HPDE6-E6E7 (cell line): Measurements from ENCODE around the gene CCDC187.
"Not testable (repeated sequence)": the region's sequence is repeated elsewhere in the genome, so short reads cannot be mapped to it uniquely, and the experiment has no call there.

ENCODE experiments used
- DNase-seq: peaks from one replicate; pipeline ENCODE4 v3.0.0; 2011; ENCODE audit warnings: missing footprints; ENCODE audit errors: extremely low spot score

The CCDC187 gene

DNA sequence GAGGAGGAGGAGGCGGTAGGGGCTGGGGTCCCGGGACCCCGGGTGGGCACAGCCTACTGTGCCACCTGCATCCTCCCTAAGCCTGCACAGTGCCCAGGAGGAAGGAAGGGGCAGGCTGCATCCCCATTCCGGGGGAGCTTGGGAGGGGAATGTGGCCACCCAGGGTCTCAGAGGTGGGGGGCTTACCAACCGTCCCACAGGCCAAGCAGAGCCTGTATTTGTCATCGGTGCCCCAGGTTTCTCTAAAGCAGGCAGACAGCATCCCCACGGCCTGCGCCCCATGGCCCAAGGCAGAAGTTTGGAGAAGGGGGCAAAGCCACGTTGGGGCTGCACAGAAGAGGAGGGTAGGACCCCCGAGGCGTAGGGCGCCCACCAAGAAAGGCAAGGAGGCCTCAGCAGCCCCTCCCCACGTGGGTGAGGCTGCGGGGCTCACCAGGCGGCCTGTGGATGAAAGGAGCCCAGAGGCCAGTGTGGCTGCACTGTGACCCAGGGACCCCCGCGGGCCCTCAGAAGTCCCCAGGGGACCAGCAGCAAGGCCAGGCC lies 22.9 kb upstream of the CCDC187 start:
- no peak for DNase-seq

DNA sequence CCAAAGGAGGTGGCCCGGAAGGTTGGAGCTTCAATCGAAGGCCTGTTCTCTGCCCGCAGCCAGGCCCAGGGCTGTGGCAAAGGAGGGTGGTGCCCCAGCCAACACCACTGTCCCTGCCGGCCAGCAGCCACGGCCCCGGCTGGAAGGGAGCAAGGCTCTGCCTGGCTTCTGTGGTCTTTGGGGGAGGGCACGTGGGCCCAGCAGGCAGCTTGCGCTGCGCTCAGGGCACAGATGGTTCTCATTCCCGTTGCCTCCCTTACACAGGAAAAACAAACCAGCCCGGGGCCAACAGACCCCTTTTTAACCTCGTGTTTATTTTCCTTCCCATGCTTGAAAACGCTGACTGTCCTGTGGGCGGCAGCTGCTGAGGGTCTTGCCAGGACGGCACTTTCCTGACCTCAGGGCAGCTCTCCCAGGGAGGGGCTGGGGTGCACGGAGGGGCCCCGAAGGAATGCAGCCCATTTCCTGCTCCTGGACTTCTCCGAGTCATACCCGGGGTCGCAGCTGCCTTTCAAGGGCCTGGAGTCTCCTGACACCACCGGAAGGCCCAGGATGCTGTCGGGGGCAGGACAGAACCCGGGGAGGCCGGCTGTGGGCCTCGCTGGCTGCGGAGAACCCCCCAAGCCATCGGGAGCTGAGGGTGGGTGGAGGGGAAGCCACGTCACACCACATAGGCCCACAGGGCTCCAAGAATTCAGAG lies 22.3 kb upstream of the CCDC187 start:
- no peak for DNase-seq

DNA sequence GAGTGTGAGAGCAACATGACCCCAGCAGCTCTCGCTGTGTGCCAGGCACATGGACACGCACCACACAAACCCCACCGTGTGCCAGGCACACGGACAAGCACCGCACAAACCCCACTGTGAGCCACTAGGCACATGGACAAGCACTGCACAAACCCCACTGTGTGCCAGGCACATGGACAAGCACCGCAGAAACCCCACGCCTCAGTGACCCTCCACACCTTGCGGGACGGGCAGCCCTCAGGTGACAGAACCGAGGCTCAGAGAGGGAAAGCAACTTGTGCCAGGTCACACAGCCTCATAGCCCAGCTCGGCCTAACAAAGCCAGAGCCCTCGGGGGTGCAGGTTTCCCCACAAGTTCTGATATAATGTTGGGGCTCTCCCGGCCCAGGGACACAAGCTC lies 21.5 kb upstream of the CCDC187 start:
- DNase-seq, result no peak

- no peak for DNase-seq
Measured at GRCh38 chr9:136324501-136325300, 20.8 kb upstream of the CCDC187 start.

GRCh38 chr9:136323371-136323789 lies 19.5 kb upstream of the CCDC187 start:
- no peak for DNase-seq

GRCh38 chr9:136322756-136323330 lies 18.9 kb upstream of the CCDC187 start:
- DNase-seq, result no peak

- DNase-seq, result no peak
Measured at GRCh38 chr9:136321561-136321960, 17.7 kb upstream of the CCDC187 start.

- not testable (repeated sequence) for DNase-seq
Measured at GRCh38 chr9:136320972-136321371, 17.1 kb upstream of the CCDC187 start.

DNA sequence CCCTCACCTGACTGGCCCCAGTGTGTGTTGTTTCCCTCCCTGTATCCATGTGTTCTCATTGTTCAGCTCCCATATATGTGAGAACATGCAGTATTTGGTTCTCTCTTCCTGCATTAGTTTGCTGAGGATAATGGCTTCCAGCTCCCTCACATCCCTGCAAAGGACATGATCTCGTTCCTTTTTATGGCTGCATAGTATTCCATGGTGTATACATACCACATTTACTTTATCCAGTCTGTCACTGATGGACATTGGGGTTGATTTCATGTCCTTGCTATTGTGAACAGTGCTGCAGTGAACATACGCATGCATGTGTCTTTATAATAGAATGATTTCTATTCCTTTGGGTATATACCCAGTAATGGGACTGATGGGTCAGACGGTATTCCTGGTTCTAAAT lies 16.1 kb upstream of the CCDC187 start:
- DNase-seq, result not testable (repeated sequence)

DNA sequence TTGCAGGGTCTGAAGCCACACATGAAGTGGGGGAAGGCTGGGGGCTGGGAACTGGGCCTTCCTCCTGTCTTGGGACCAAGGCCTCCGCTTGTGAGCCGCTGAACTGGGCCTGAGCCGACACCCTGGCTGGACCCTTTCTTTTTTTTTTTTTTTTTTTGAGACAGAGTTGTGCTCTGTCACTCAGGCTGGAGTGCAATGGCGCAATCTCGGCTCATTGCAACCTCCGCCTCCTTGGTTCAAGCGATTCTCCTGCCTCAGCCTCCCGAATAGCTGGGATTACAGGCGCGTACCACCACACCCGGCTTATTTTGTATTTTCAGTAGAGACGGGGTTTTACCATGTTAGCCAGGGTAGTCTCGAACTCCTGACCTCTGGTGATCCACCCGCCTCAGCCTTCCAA lies 15.3 kb upstream of the CCDC187 start:
- DNase-seq, result not testable (repeated sequence)

DNA sequence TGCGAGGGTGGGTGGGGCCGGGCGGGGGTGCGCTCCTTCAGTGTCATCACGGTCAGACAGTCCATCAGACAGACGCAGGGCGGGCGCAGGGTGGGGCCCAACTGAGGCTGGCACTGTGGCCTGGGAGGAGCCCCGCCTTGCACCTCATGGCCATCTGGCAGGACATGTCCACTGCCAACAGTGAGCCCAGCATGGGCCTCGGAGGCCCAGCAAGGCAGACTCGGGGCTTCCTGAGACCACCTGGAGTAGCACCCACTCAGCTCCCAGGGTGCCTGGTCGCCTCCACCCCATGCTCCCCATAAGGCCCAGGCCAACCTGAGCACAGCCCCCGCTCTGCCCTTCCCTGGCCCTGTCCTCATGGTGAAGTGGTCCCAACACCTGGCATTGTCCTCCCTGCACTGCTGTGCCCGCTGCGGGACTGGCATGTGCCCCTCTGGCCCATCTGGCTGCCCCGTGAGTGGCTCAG lies 14.9 kb upstream of the CCDC187 start:
- no peak for DNase-seq

DNA sequence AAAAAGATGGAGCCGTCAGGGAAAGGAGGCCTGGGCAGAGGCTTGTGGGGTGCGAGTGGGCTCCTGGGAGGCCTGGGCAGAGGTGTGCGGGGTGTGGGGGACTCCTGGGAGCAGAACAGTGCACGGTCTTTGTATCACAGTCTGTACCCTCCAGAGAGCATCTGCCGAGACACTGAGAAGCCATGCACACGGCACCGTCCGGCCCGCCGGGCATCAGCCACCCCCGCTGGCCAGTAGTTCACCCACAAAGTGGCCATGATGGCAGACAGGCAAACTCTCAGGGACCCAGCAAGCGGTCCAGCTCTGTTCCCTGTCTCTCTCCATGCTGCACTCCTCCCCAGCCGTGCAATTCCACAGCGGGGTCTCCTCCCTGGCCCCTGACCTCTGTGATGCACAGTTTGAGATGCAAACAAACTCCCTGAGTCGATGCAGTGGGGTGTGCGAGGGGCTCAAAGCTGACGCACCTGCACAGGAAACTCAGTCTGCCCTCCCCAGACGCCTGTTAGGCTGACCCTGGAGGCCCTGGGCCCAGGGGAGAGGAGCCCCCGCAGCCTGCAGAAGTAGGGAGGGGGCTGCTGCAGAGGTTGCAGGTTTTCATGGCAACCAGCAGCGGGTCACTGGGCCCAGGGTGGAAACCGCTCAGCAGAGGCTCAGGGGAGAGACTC lies 14.3 kb upstream of the CCDC187 start:
- DNase-seq, result no peak

- DNase-seq, result no peak
Measured at GRCh38 chr9:136317695-136318094, 13.8 kb upstream of the CCDC187 start.

DNA sequence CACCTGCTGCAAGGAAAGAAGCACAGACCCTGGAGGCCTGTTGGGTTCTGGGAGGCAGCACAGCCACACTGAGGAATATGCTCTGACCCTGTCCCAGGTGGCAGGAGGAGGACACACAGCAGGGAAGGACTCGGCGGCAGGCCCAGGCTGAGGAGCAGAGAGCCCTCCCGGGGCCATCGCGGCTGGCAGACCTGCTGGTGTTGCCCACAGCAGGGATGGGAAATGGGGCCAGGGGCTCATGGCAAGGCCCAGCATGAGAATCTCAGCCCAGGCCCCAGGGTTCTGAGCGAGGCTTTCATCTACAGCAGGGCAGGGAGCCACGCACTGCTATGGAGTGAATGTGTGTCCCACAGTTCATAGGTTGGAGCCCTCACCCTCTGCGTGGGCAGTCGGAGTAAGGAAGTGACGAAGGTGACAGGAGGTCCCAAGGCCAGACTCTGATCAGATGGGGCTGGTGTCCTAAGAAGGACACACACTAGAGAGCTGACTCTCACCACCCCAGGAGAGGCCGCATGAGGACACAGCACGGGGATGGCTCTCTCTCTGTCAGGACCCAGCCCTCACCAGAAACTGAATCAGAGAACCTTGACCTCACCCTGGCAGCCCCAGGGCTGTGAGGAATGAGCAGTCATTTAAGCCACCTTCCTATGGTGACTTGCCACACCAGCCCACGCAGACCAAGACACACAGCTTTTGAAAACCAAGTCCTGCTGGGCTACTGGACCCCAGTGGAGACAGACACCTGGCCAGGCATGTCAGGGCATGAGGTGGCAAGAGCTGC lies 13.2 kb upstream of the CCDC187 start:
- no peak for DNase-seq

- DNase-seq, result no peak
Measured at GRCh38 chr9:136316271-136316751, 12.4 kb upstream of the CCDC187 start.

DNA sequence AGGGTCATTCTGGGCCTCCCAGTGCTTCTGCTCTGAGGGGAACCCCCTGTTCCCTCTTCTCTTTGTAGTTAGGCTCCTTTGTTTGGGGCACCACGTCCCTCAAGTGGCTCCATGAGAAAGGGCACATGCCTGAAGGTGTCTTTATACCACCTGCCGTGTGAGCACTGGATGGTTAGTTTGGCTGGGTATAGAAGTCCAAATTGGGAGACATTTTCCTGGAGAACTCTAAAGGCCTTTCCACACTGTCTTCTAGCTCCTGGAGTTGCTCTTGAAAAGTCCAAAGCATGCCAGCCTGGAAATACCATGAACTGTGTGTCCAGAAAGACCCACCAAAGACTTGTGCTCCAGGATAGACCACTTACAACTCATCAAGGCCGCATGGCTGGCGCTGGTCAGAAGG lies 11.1 kb upstream of the CCDC187 start:
- no peak for DNase-seq

- DNase-seq, result no peak
Measured at GRCh38 chr9:136314056-136314416, 10.1 kb upstream of the CCDC187 start.

GRCh38 chr9:136313111-136314055 lies 9.5 kb upstream of the CCDC187 start:
- no peak for DNase-seq

- DNase-seq, result peak; percentile 75
Measured at GRCh38 chr9:136312436-136312835, 8.5 kb upstream of the CCDC187 start.

DNA sequence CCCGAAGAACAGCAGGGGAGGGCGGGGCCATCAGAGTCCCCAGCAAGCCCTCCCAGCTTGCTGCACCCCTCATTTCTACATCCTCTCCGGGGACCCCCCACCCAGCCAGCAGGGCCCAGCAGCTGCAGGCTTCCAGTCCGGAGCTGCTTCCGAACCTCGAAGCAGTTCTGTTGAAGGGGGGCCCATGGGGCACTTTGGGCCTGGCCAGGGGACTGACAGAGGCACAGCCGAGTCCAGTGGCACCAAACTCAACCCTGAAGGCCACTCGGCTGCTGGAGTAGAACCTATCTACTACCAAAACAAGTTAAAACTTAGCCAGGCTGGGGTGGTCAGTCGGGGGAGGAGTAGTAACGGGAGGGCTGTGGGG lies 8.1 kb upstream of the CCDC187 start:
- DNase-seq, result no peak
